Right lobe of liver (tissue), 4 donors: Measurements from ENCODE around the gene ODAD2.

Experiments
- POLR2A ChIP-seq: fragments of 450-650 bp; IDR thresholded peaks from one replicate; pipeline ENCODE4 v1.6.1; 2017; ENCODE audit warnings: antibody characterized with exemption, mild to moderate bottlenecking
- TF ChIP-seq, protein P1 (sequence below), 4 donors: fragments of 200-600 bp in 3 of 4; fragments of 450-650 bp in 1 of 4; IDR thresholded peaks; one replicate each; pipeline versions ENCODE4 v1.5.1 to v1.8.0; 2016 to 2022; ENCODE audit warnings: antibody characterized with exemption in 4 of 4, mild to moderate bottlenecking in 2 of 4
- donor health status: DM: no; HTN: no; CAD: no.
- donor health status: DM: no; HTN: no; CAD: no.
- donor health status: DM: no; HTN: yes; CAD: no.

DNA sequence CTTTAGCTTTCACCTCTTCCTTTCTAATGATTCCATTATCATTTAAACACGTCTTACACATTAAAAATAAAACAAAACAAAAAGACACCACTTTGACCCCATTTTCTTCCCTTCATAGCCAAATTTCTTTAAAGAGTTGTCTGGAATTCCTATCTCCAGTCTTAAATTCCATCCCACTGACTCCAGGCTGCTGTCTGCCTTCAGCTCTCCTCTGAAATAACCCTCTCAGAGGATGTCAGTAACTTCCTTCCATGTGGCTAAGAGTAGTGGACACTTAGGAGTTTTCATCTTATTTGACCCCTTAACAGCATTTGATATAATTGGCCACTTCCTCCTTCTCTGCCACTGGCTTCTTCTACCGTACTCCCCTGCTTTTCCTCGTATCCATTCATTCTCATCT lies 183.6 kb downstream of the ODAD2 start:
- TF ChIP-seq, protein P1, sequence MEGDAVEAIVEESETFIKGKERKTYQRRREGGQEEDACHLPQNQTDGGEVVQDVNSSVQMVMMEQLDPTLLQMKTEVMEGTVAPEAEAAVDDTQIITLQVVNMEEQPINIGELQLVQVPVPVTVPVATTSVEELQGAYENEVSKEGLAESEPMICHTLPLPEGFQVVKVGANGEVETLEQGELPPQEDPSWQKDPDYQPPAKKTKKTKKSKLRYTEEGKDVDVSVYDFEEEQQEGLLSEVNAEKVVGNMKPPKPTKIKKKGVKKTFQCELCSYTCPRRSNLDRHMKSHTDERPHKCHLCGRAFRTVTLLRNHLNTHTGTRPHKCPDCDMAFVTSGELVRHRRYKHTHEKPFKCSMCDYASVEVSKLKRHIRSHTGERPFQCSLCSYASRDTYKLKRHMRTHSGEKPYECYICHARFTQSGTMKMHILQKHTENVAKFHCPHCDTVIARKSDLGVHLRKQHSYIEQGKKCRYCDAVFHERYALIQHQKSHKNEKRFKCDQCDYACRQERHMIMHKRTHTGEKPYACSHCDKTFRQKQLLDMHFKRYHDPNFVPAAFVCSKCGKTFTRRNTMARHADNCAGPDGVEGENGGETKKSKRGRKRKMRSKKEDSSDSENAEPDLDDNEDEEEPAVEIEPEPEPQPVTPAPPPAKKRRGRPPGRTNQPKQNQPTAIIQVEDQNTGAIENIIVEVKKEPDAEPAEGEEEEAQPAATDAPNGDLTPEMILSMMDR (IDR thresholded peaks at IDR 0.05): no peak
- no peak for TF ChIP-seq POLR2A
